Endothelial cell of umbilical vein (primary cell): ENCODE results near the gene SULT4A1.

Experiments
- CTCF ChIP-seq, 2 donors: IDR thresholded peaks; 1 replicate in 1 of 2; 2 replicates in 1 of 2; pipeline ENCODE4 v1.5.1; 2011; ENCODE audit warnings: low read length in 2 of 2, mild to moderate bottlenecking in 2 of 2, moderate library complexity in 2 of 2, control low read depth in 1 of 2, inconsistent platforms in 1 of 2, low read depth in 1 of 2; ENCODE audit not compliant: insufficient read depth in 1 of 2; ENCODE audit errors: extremely low read depth in 1 of 2
- EZH2 ChIP-seq: IDR thresholded peaks from 2 replicates; pipeline ENCODE4 v1.6.1; 2012; ENCODE audit warnings: borderline replicate concordance, low read depth, mild to moderate bottlenecking, moderate library complexity, low read length, inconsistent platforms; ENCODE audit not compliant: severe bottlenecking
- FOS ChIP-seq: IDR thresholded peaks from 2 replicates; pipeline ENCODE4 v1.6.1; 2011; ENCODE audit warnings: mild to moderate bottlenecking, low read length, moderate library complexity, borderline replicate concordance; ENCODE audit not compliant: insufficient read depth
- GATA2 ChIP-seq: IDR thresholded peaks from 2 replicates; pipeline ENCODE4 v1.7.0; 2011; ENCODE audit warnings: low read depth, mild to moderate bottlenecking, moderate library complexity, mixed read lengths, low read length; ENCODE audit not compliant: insufficient read length, insufficient read depth
- MAX ChIP-seq: IDR thresholded peaks from 2 replicates; pipeline ENCODE4 v1.6.1; 2011; ENCODE audit not compliant: insufficient read depth, insufficient read length
- POLR2A ChIP-seq: IDR thresholded peaks from 2 replicates; pipeline ENCODE4 v1.6.1; 2012; ENCODE audit warnings: low read depth, mild to moderate bottlenecking, control low read depth, low read length
- POLR2AphosphoS5 ChIP-seq: IDR thresholded peaks from 2 replicates; pipeline ENCODE4 v1.6.1; 2012; ENCODE audit warnings: low read depth, mild to moderate bottlenecking, control low read depth, low read length, moderate library complexity; ENCODE audit not compliant: insufficient read depth

GRCh38 chr22:43889860-43890253 lies 27.5 kb upstream of the SULT4A1 start:
- TF ChIP-seq FOS (no peak), CTCF (IDR thresholded peaks at IDR 0.05; ENCODE audit: extremely low read depth in 1 of 2, insufficient read depth in 1 of 2, low read depth in 1 of 2, low read length in 2 of 2) (no peak), EZH2 (no peak), POLR2A (no peak), GATA2 (no peak), POLR2AphosphoS5 (no peak), MAX (no peak)
